Mesenchymal stem cell (in vitro differentiated cells and primary cell): ENCODE results near the gene ALDH1L1.

Experiments
- DNase-seq: peaks from one replicate; pipeline ENCODE4 v3.0.0-alpha.2; 2013
- H2AFZ ChIP-seq: one replicate; pipeline ENCODE4 v1.6.1; 2013; ENCODE audit warnings: low read depth, mild to moderate bottlenecking, control low read depth, inconsistent platforms, low read length, moderate library complexity
- H2AK5ac ChIP-seq: 2 replicates; pipeline ENCODE4 v1.6.1; 2013; ENCODE audit warnings: low read length, moderate library complexity, mild to moderate bottlenecking, inconsistent platforms; ENCODE audit not compliant: severe bottlenecking
- H2BK120ac ChIP-seq: one replicate; pipeline ENCODE4 v1.6.1; 2013; ENCODE audit warnings: low read depth, mild to moderate bottlenecking, inconsistent platforms, low read length, moderate library complexity
- H2BK12ac ChIP-seq, 2 experiments: one replicate each; pipeline ENCODE4 v1.6.1; 2013; ENCODE audit warnings: inconsistent platforms in 2 of 2, low read length in 2 of 2, mild to moderate bottlenecking in 2 of 2, moderate library complexity in 2 of 2, control low read depth in 1 of 2
- H2BK15ac ChIP-seq: one replicate; pipeline ENCODE4 v1.6.1; 2013; ENCODE audit warnings: mild to moderate bottlenecking, low read depth, inconsistent platforms; ENCODE audit not compliant: poor library complexity, severe bottlenecking
- H2BK5ac ChIP-seq: 2 replicates; pipeline ENCODE4 v1.6.1; 2013; ENCODE audit warnings: low read depth, mild to moderate bottlenecking, low read length, control low read depth, inconsistent platforms; ENCODE audit not compliant: poor library complexity, severe bottlenecking
- H3K14ac ChIP-seq, 2 experiments: one replicate each; pipeline ENCODE4 v1.6.1; 2013; ENCODE audit warnings: inconsistent platforms in 2 of 2, low read length in 2 of 2, control low read depth in 1 of 2, mild to moderate bottlenecking in 1 of 2, moderate library complexity in 1 of 2
- H3K18ac ChIP-seq, 2 experiments: one replicate each; pipeline ENCODE4 v1.6.1; 2013; ENCODE audit warnings: inconsistent platforms in 2 of 2, low read length in 2 of 2, control low read depth in 1 of 2, low read depth in 1 of 2, mild to moderate bottlenecking in 1 of 2
- H3K23ac ChIP-seq, 2 experiments: one replicate each; pipeline ENCODE4 v1.6.1; 2013; ENCODE audit warnings: inconsistent platforms in 2 of 2, low read length in 2 of 2, mild to moderate bottlenecking in 2 of 2, moderate library complexity in 2 of 2, control low read depth in 1 of 2
- H3K27ac ChIP-seq: 2 replicates; pipeline ENCODE4 v1.5.1; 2013; ENCODE audit warnings: mild to moderate bottlenecking, moderate library complexity, low read length, control low read depth, inconsistent platforms; ENCODE audit not compliant: poor library complexity, severe bottlenecking
- H3K27me3 ChIP-seq, 2 experiments: 2 replicates each; pipeline versions ENCODE4 v1.6.1 to v1.7.0; 2013; ENCODE audit warnings: low read length in 2 of 2, mild to moderate bottlenecking in 2 of 2, moderate library complexity in 2 of 2, control low read depth in 1 of 2, inconsistent platforms in 1 of 2; ENCODE audit not compliant: control insufficient read depth in 1 of 2, insufficient read depth in 1 of 2
- H3K36me3 ChIP-seq, 2 experiments: 2 replicates each; pipeline versions ENCODE4 v1.6.1 to v1.7.0; 2013; ENCODE audit warnings: low read length in 2 of 2, control low read depth in 1 of 2, inconsistent platforms in 1 of 2, low read depth in 1 of 2, mild to moderate bottlenecking in 1 of 2; ENCODE audit not compliant: insufficient read depth in 2 of 2, control insufficient read depth in 1 of 2
- H3K4ac ChIP-seq, 2 experiments: one replicate each; pipeline ENCODE4 v1.6.1; 2013; ENCODE audit warnings: inconsistent platforms in 2 of 2, low read length in 2 of 2, mild to moderate bottlenecking in 2 of 2, moderate library complexity in 2 of 2, control low read depth in 1 of 2, low read depth in 1 of 2
- H3K4me1 ChIP-seq: 2 replicates; pipeline ENCODE4 v1.6.1; 2013; ENCODE audit warnings: low read depth, low read length, control low read depth; ENCODE audit not compliant: control insufficient read depth, insufficient read depth
- H3K4me2 ChIP-seq: 2 replicates; pipeline ENCODE4 v1.6.1; 2013; ENCODE audit warnings: low read length, mild to moderate bottlenecking, inconsistent platforms; ENCODE audit not compliant: poor library complexity, severe bottlenecking
- H3K4me3 ChIP-seq, 2 experiments: 2 replicates each; pipeline versions ENCODE4 v1.5.1 to v1.7.0; 2013; ENCODE audit warnings: low read length in 2 of 2, mild to moderate bottlenecking in 2 of 2, control low read depth in 1 of 2, low read depth in 1 of 2; ENCODE audit not compliant: insufficient read depth in 1 of 2
- H3K79me1 ChIP-seq: replicated peaks from 2 replicates; pipeline ENCODE4 v1.6.1; 2013; ENCODE audit warnings: mild to moderate bottlenecking, control low read depth, low read length, inconsistent platforms; ENCODE audit not compliant: poor library complexity, severe bottlenecking
- H3K9ac ChIP-seq: 2 replicates; pipeline ENCODE4 v1.7.0; 2013; ENCODE audit warnings: mild to moderate bottlenecking, low read length, moderate library complexity
- H3K9me3 ChIP-seq: 2 replicates; pipeline ENCODE4 v1.7.0; 2013; ENCODE audit warnings: mild to moderate bottlenecking, low read length; ENCODE audit not compliant: control insufficient read depth
- H4K8ac ChIP-seq: one replicate; pipeline ENCODE4 v1.6.1; 2013; ENCODE audit warnings: inconsistent platforms, mild to moderate bottlenecking, low read length, moderate library complexity
- H4K91ac ChIP-seq: one replicate; pipeline ENCODE4 v1.6.1; 2013; ENCODE audit warnings: mild to moderate bottlenecking, low read length, inconsistent platforms
- WGBS: methylation state at CpG from one replicate; pipeline ENCODE4 v1.1.7; 2013; ENCODE audit warnings: mixed read lengths; 5-methylcytosine and 5-hydroxymethylcytosine counted together

Gene ALDH1L1

GRCh38 chr3:126119976-126120375 is 60.4 kb downstream of the ALDH1L1 start:
- WGBS = 93% methylated on average over 8 of the region's 8 CpGs
- Histone ChIP-seq H3K4me3 (no peak overlapping the region), H2AFZ (no peak overlapping the region), H2BK120ac (no peak overlapping the region), H2BK5ac (no peak overlapping the region), H3K18ac (no peak overlapping the region), H2AK5ac (no peak overlapping the region), H2BK15ac (no peak overlapping the region), H3K36me3 (no peaks in the 10 kb centered on the region), H4K91ac (no peak overlapping the region), H3K4me2 (no peak overlapping the region), H3K79me1 (no peaks in the 10 kb centered on the region), H3K9me3 (peaks cover 2% of the 10 kb centered on the region), H3K4ac (no peak overlapping the region), H3K27ac (no peak overlapping the region), H3K23ac (no peak overlapping the region), H3K4me1 (peaks cover 2% of the 10 kb centered on the region), H3K9ac (no peak overlapping the region), H4K8ac (no peak overlapping the region), H3K27me3 (peaks cover 0 to 56% of the 10 kb centered on the region in 2 experiments), H3K14ac (no peak overlapping the region), H2BK12ac (no peak overlapping the region)
- DNase-seq = no peak

- H3K9me3 ChIP-seq = peaks cover 2% of the 10 kb centered on the region
- no peak overlapping the region for H3K4me3 ChIP-seq
- peaks cover 1% of the 10 kb centered on the region for H3K4me1 ChIP-seq
- H3K79me1 ChIP-seq = no peaks in the 10 kb centered on the region
- 74% methylated on average over 7 of the region's 7 CpGs for WGBS
- no peak overlapping the region for H3K4me2 ChIP-seq
- H2BK120ac ChIP-seq = no peak overlapping the region
- H3K4ac ChIP-seq = no peak overlapping the region
- no peak overlapping the region for H3K23ac ChIP-seq
- H3K36me3 ChIP-seq = no peaks in the 10 kb centered on the region
- no peak overlapping the region for H4K91ac ChIP-seq
- DNase-seq = no peak
- no peak overlapping the region for H4K8ac ChIP-seq
- peaks cover 0 to 48% of the 10 kb centered on the region in 2 experiments for H3K27me3 ChIP-seq
- H2BK5ac ChIP-seq = no peak overlapping the region
- no peak overlapping the region for H2BK12ac ChIP-seq
- no peak overlapping the region for H3K18ac ChIP-seq
- H2BK15ac ChIP-seq = no peak overlapping the region
- H2AK5ac ChIP-seq = no peak overlapping the region
- H3K27ac ChIP-seq = no peak overlapping the region
- no peak overlapping the region for H3K9ac ChIP-seq
- H2AFZ ChIP-seq = no peak overlapping the region
- no peak overlapping the region for H3K14ac ChIP-seq
Observed at GRCh38 chr3:126119008-126119675, 61.2 kb downstream of the ALDH1L1 start.

GRCh38 chr3:126118591-126118990 is 61.8 kb downstream of the ALDH1L1 start:
- peaks cover 0 to 44% of the 10 kb centered on the region in 2 experiments for H3K27me3 ChIP-seq
- no peak overlapping the region for H3K23ac ChIP-seq
- H3K9ac ChIP-seq = no peak overlapping the region
- no peak for DNase-seq
- no peak overlapping the region for H2BK120ac ChIP-seq
- no peak overlapping the region for H3K4ac ChIP-seq
- H4K91ac ChIP-seq = no peak overlapping the region
- H3K4me3 ChIP-seq = no peak overlapping the region
- no peak overlapping the region for H3K14ac ChIP-seq
- no peaks in the 10 kb centered on the region for H3K79me1 ChIP-seq
- H2AFZ ChIP-seq = no peak overlapping the region
- no peak overlapping the region for H2BK15ac ChIP-seq
- 81% methylated on average over 11 of the region's 11 CpGs for WGBS
- H3K36me3 ChIP-seq = no peaks in the 10 kb centered on the region
- H3K4me2 ChIP-seq = no peak overlapping the region
- H3K27ac ChIP-seq = no peak overlapping the region
- no peak overlapping the region for H2BK12ac ChIP-seq
- no peak overlapping the region for H2AK5ac ChIP-seq
- H3K9me3 ChIP-seq = peaks cover 2% of the 10 kb centered on the region
- H2BK5ac ChIP-seq = no peak overlapping the region
- no peak overlapping the region for H3K18ac ChIP-seq
- no peak overlapping the region for H4K8ac ChIP-seq
- no peaks in the 10 kb centered on the region for H3K4me1 ChIP-seq

GRCh38 chr3:126117786-126118185 is 62.6 kb downstream of the ALDH1L1 start:
- no peaks in the 10 kb centered on the region for H3K36me3 ChIP-seq
- no peak overlapping the region for H3K9ac ChIP-seq
- no peak overlapping the region for H2BK12ac ChIP-seq
- H3K27me3 ChIP-seq = peaks cover 0 to 44% of the 10 kb centered on the region in 2 experiments
- no peak overlapping the region for H3K18ac ChIP-seq
- no peak overlapping the region for H2BK15ac ChIP-seq
- peaks cover 2% of the 10 kb centered on the region for H3K9me3 ChIP-seq
- 73% methylated on average over 9 of the region's 9 CpGs for WGBS
- H2BK5ac ChIP-seq = no peak overlapping the region
- no peaks in the 10 kb centered on the region for H3K4me1 ChIP-seq
- no peak overlapping the region for H3K4me2 ChIP-seq
- DNase-seq = no peak
- no peak overlapping the region for H4K91ac ChIP-seq
- no peak overlapping the region for H3K23ac ChIP-seq
- no peak overlapping the region for H3K14ac ChIP-seq
- H2BK120ac ChIP-seq = no peak overlapping the region
- no peak overlapping the region for H4K8ac ChIP-seq
- no peak overlapping the region for H2AFZ ChIP-seq
- H3K4me3 ChIP-seq = peak overlapping the region in 1 of 2 experiments; percentile 14
- H2AK5ac ChIP-seq = no peak overlapping the region
- no peaks in the 10 kb centered on the region for H3K79me1 ChIP-seq
- H3K27ac ChIP-seq = no peak overlapping the region
- H3K4ac ChIP-seq = no peak overlapping the region
